ENCODE results near the gene CKAP5. TPM values are rescaled to one million over a fixed set of nuclear protein-coding genes. Genes with fewer than 3 reads are reported as not detected.

CKAP5 gene
- total RNA-seq, 1 experiment from 2014 or later, result 190 TPM

DNA sequence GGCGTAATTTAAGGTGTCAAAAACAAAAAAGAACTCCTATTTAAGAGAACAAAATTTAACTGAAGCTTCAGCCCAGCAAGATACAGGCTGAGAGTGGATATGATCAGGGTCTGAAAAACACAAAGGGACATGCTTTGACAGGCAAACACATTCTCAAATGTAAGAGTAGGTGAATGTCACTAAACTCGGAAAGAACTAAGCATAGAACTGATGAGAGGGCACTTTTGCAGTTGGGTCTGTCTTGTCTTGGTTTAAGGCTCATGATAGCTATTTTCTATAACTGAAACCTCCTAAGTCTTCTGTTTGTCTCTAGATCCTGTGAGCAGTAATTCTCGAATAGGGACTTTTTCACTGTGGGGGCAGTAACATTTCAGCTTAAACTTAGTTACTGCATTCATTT, 100.1 kb downstream of the CKAP5 start:
- no peaks in the 10 kb centered on the region for H3K9me3 ChIP-seq (ENCODE audit: control insufficient read depth, low read depth, low read length)
- no peak overlapping the region; a peak in 1 of 7 replicates for H3K27ac Mint-ChIP-seq
- WGBS (ENCODE audit: extremely low coverage, insufficient read length, low lambda C conversion rate), result no CpG with 5 or more reads among the region's 3 CpGs
- no peak overlapping the region for H4K91ac ChIP-seq (ENCODE audit: insufficient read length, low read depth, low read length)
- H3K27me3 ChIP-seq (ENCODE audit: insufficient read depth, low read length), result no peaks in the 10 kb centered on the region
- no peak overlapping the region for H3K27ac ChIP-seq (ENCODE audit: insufficient read length, low read depth, low read length)
- no peak overlapping the region for H3K9ac ChIP-seq (ENCODE audit: extremely low read depth, insufficient read length, low read length)
- H3T11ph ChIP-seq (ENCODE audit: low read length), result no peak overlapping the region
- no peak overlapping the region for H2BK120ac ChIP-seq (ENCODE audit: low read depth, low read length, poor library complexity, severe bottlenecking)
- H3K14ac ChIP-seq (ENCODE audit: insufficient read depth, low read length), result no peak overlapping the region
- no peaks in the 10 kb centered on the region for H3K9me3 Mint-ChIP-seq
- H3K23ac ChIP-seq (ENCODE audit: insufficient read length, low read depth, low read length), result no peak overlapping the region
- peaks cover 63 to 90% (median 83%) of the 10 kb centered on the region in 3 experiments; a peak in 6 of 7 replicates for H3K36me3 Mint-ChIP-seq (ENCODE audit: insufficient read depth in 1 of 3, low read depth in 3 of 3)
- H3K4me3 Mint-ChIP-seq, result no peak overlapping the region
- TF ChIP-seq, protein P1, sequence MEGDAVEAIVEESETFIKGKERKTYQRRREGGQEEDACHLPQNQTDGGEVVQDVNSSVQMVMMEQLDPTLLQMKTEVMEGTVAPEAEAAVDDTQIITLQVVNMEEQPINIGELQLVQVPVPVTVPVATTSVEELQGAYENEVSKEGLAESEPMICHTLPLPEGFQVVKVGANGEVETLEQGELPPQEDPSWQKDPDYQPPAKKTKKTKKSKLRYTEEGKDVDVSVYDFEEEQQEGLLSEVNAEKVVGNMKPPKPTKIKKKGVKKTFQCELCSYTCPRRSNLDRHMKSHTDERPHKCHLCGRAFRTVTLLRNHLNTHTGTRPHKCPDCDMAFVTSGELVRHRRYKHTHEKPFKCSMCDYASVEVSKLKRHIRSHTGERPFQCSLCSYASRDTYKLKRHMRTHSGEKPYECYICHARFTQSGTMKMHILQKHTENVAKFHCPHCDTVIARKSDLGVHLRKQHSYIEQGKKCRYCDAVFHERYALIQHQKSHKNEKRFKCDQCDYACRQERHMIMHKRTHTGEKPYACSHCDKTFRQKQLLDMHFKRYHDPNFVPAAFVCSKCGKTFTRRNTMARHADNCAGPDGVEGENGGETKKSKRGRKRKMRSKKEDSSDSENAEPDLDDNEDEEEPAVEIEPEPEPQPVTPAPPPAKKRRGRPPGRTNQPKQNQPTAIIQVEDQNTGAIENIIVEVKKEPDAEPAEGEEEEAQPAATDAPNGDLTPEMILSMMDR (conservative IDR thresholded peaks at IDR 0.05), result no peak
- no peak overlapping the region for H2BK15ac ChIP-seq (ENCODE audit: low read depth, low read length)
- no peaks in the 10 kb centered on the region for H3K23me2 ChIP-seq (ENCODE audit: insufficient read length, low read depth, low read length, poor library complexity, severe bottlenecking)
- H4K20me1 ChIP-seq (ENCODE audit: control insufficient read depth, insufficient read depth, insufficient read length), result no peaks in the 10 kb centered on the region
- H3K27me3 Mint-ChIP-seq (ENCODE audit: low read depth), result no peaks in the 10 kb centered on the region
- no peak overlapping the region for H2AK5ac ChIP-seq (ENCODE audit: insufficient read length, low read length)
- H3K79me1 ChIP-seq (ENCODE audit: insufficient read depth, low read depth, low read length, poor library complexity, severe bottlenecking), result no peaks in the 10 kb centered on the region
- no peak overlapping the region for H3K56ac ChIP-seq (ENCODE audit: insufficient read length, low read depth, low read length)
- no peak for DNase-seq
- no peak overlapping the region for H4K8ac ChIP-seq (replicated peaks; ENCODE audit: insufficient read length, low read depth, low read length)
- no peak overlapping the region for H2BK20ac ChIP-seq (ENCODE audit: low read depth, low read length, poor library complexity, severe bottlenecking)
- H3K4me1 ChIP-seq (ENCODE audit: insufficient read depth, low read length), result no peaks in the 10 kb centered on the region
- H3K4me2 ChIP-seq (ENCODE audit: insufficient read depth, insufficient read length, low read length), result no peak overlapping the region
- H3K79me2 ChIP-seq (ENCODE audit: insufficient read depth, low read length), result no peaks in the 10 kb centered on the region
- H3K18ac ChIP-seq (ENCODE audit: insufficient read length, low read depth, low read length), result no peak overlapping the region
- H3K4ac ChIP-seq (ENCODE audit: low read depth, low read length), result no peak overlapping the region
- H4K5ac ChIP-seq (ENCODE audit: insufficient read length, low read depth, low read length), result no peak overlapping the region
- no peak overlapping the region for H2BK12ac ChIP-seq (ENCODE audit: insufficient read length, low read depth, low read length)
- no peak overlapping the region for H2BK5ac ChIP-seq (ENCODE audit: insufficient read length, low read length)
- no peak overlapping the region for H2AFZ ChIP-seq (ENCODE audit: low read length)
- H3K4me1 Mint-ChIP-seq, result peaks cover 0 to 2% of the 10 kb centered on the region in 2 experiments; a peak in 2 of 4 replicates
